Endothelial cell of umbilical vein (primary cell): ENCODE results near the gene INHBB. TPM values are rescaled to one million over a fixed set of nuclear protein-coding genes. Genes with fewer than 3 reads are reported as not detected.

Experiments
- BruUV-seq: library from RNA; stranded (reverse); fragments of 400-500 nt; replicated peaks from 2 replicates; lab custom pipeline; 2021; lab: Mats Ljungman, UMichigan
- CTCF ChIA-PET: fragments of 300-600, 350-600 bp; sonication (Branson Sonifier 250); formaldehyde crosslinking; loops from one replicate; lab custom pipeline; 2021; ENCODE audit warnings: antibody characterized with exemption, inconsistent platforms; lab: Charles Lee
- POLR2A ChIA-PET: fragments of 300-600, 350-600 bp; sonication (Branson Sonifier 250); formaldehyde crosslinking; loops from one replicate; lab custom pipeline; 2021; ENCODE audit warnings: antibody characterized with exemption, inconsistent platforms; lab: Charles Lee
- DNase-seq: peaks from one replicate; pipeline ENCODE4 v3.0.0-alpha.2; 2011; ENCODE audit warnings: low read depth, low spot score
- FAIRE-seq: peaks from 2 replicates; lab custom pipeline; 2011; peaks lifted over from hg19 to GRCh38; lab: Jason Lieb, UNC
- H2AFZ ChIP-seq: 2 replicates; pipeline ENCODE4 v1.6.0; 2012; ENCODE audit warnings: low read depth, low read length, control low read depth, inconsistent platforms
- H3K27ac ChIP-seq: 2 replicates; pipeline ENCODE4 v1.5.1; 2011; ENCODE audit warnings: low read depth, mild to moderate bottlenecking, control low read depth, low read length, moderate library complexity; ENCODE audit not compliant: insufficient read depth
- H3K27me3 ChIP-seq, 2 experiments: 2 replicates each; pipeline versions ENCODE4 v1.6.0 to v1.6.1; 2011; ENCODE audit warnings: low read length in 2 of 2, mixed read lengths in 1 of 2; ENCODE audit not compliant: control insufficient read depth in 2 of 2, insufficient read depth in 2 of 2
- H3K36me3 ChIP-seq, 2 experiments: 2 replicates in 1 of 2; 3 replicates in 1 of 2; pipeline ENCODE4 v1.5.1; 2011; ENCODE audit warnings: low read length in 2 of 2, mild to moderate bottlenecking in 1 of 2, moderate library complexity in 1 of 2; ENCODE audit not compliant: control insufficient read depth in 2 of 2, insufficient read depth in 2 of 2; ENCODE audit errors: extremely low read depth in 1 of 2
- H3K4me1 ChIP-seq: 3 replicates; pipeline ENCODE4 v1.5.1; 2011; ENCODE audit warnings: mild to moderate bottlenecking, low read length; ENCODE audit not compliant: control insufficient read depth, insufficient read depth; ENCODE audit errors: extremely low read depth
- H3K4me2 ChIP-seq: 2 replicates; pipeline ENCODE4 v1.6.1; 2011; ENCODE audit warnings: low read length, control low read depth, mixed read lengths; ENCODE audit not compliant: insufficient read depth
- H3K4me3 ChIP-seq, 3 experiments: fragments of 200-600 bp in 1 of 3; sonication (generic), shearing (Covaris generic) in 1 of 3; replicated peaks in 1 of 3; 2 replicates each; pipeline ENCODE4 v1.5.1; 2011 to 2016; ENCODE audit warnings: control low read depth in 3 of 3, low read length in 3 of 3, mild to moderate bottlenecking in 2 of 3, inconsistent platforms in 1 of 3, low read depth in 1 of 3, moderate library complexity in 1 of 3; ENCODE audit not compliant: insufficient read depth in 1 of 3
- H3K79me2 ChIP-seq: 2 replicates; pipeline ENCODE4 v1.6.0; 2012; ENCODE audit warnings: low read length, inconsistent platforms; ENCODE audit not compliant: control insufficient read depth, insufficient read depth
- H3K9ac ChIP-seq: replicated peaks from 2 replicates; pipeline ENCODE3; 2011; ENCODE audit warnings: low read length, control low read depth; ENCODE audit not compliant: insufficient read depth; ENCODE audit errors: extremely low read depth
- H3K9me1 ChIP-seq: replicated peaks from 3 replicates; pipeline ENCODE4 v1.6.0; 2011; ENCODE audit warnings: mild to moderate bottlenecking, low read length; ENCODE audit not compliant: control insufficient read depth, insufficient read depth; ENCODE audit errors: extremely low read depth
- H3K9me3 ChIP-seq: replicated peaks from 2 replicates; pipeline ENCODE4 v1.5.1; 2012; ENCODE audit warnings: low read length, inconsistent platforms; ENCODE audit not compliant: control insufficient read depth, insufficient read depth
- H4K20me1 ChIP-seq: replicated peaks from 2 replicates; pipeline ENCODE3; 2011; ENCODE audit warnings: mild to moderate bottlenecking, low read length; ENCODE audit not compliant: control insufficient read depth, insufficient read depth; ENCODE audit errors: extremely low read depth
- EZH2 ChIP-seq: IDR thresholded peaks from 2 replicates; pipeline ENCODE4 v1.6.1; 2012; ENCODE audit warnings: borderline replicate concordance, low read depth, mild to moderate bottlenecking, moderate library complexity, low read length, inconsistent platforms; ENCODE audit not compliant: severe bottlenecking
- FOS ChIP-seq: IDR thresholded peaks from 2 replicates; pipeline ENCODE4 v1.6.1; 2011; ENCODE audit warnings: mild to moderate bottlenecking, low read length, moderate library complexity, borderline replicate concordance; ENCODE audit not compliant: insufficient read depth
- GATA2 ChIP-seq: IDR thresholded peaks from 2 replicates; pipeline ENCODE4 v1.7.0; 2011; ENCODE audit warnings: low read depth, mild to moderate bottlenecking, moderate library complexity, mixed read lengths, low read length; ENCODE audit not compliant: insufficient read length, insufficient read depth
- JUN ChIP-seq: IDR thresholded peaks from 2 replicates; pipeline ENCODE4 v1.6.1; 2011; ENCODE audit warnings: borderline replicate concordance, low read depth; ENCODE audit not compliant: insufficient read length, insufficient read depth
- MYC ChIP-seq: IDR thresholded peaks from one replicate; pipeline ENCODE4 v1.6.1; 2011; ENCODE audit warnings: mild to moderate bottlenecking, low read depth, low read length
- POLR2A ChIP-seq: IDR thresholded peaks from 2 replicates; pipeline ENCODE4 v1.6.1; 2012; ENCODE audit warnings: low read depth, mild to moderate bottlenecking, control low read depth, low read length
- POLR2AphosphoS5 ChIP-seq: IDR thresholded peaks from 2 replicates; pipeline ENCODE4 v1.6.1; 2012; ENCODE audit warnings: low read depth, mild to moderate bottlenecking, control low read depth, low read length, moderate library complexity; ENCODE audit not compliant: insufficient read depth
- dilution Hi-C: fragments of 300-500 bp; cut with MboI; formaldehyde crosslinking; loops from one replicate; pipeline ENCODE4 v1.15.0; 2019; ENCODE audit warnings: low sequenced_read_pairs; ENCODE audit not compliant: extremely low pct_ligation_motif_present
- intact Hi-C: fragments of 100-400 bp; cut with micrococcal nuclease; formaldehyde crosslinking; loops from one replicate; pipeline ENCODE4 v1.10.0; 2022
- polyA plus RNA-seq, 4 experiments: library from polyadenylated mRNA; depleted of rRNA in 3 of 4; stranded (reverse) in 3 of 4; unstranded in 1 of 4; fragments of >200 nt; gene quantifications; 2 replicates each; pipeline versions ENCODE4 v1.2.1 to v1.2.3, GENCODE V29; 2011 to 2012; ENCODE audit warnings: missing spikeins in 1 of 4
- total RNA-seq: library from RNA; stranded (reverse); gene quantifications from 2 replicates; pipeline ENCODE4 v1.2.3, GENCODE V29; 2021
- TF ChIP-seq, protein P1 (sequence below): IDR thresholded peaks from 2 replicates; pipeline ENCODE4 v1.6.1; 2011; ENCODE audit not compliant: insufficient read depth, insufficient read length
- TF ChIP-seq, protein P2 (sequence below), 2 donors: IDR thresholded peaks; 1 replicate in 1 of 2; 2 replicates in 1 of 2; pipeline ENCODE4 v1.5.1; 2011; ENCODE audit warnings: low read length in 2 of 2, mild to moderate bottlenecking in 2 of 2, moderate library complexity in 2 of 2, control low read depth in 1 of 2, inconsistent platforms in 1 of 2, low read depth in 1 of 2; ENCODE audit not compliant: insufficient read depth in 1 of 2; ENCODE audit errors: extremely low read depth in 1 of 2

Gene INHBB
- total and polyA plus RNA-seq, 2 donors (not counting 3 experiments of a cell fraction or from before 2014, with no cell fraction given), result 0.11 to 1.8 TPM

DNA sequence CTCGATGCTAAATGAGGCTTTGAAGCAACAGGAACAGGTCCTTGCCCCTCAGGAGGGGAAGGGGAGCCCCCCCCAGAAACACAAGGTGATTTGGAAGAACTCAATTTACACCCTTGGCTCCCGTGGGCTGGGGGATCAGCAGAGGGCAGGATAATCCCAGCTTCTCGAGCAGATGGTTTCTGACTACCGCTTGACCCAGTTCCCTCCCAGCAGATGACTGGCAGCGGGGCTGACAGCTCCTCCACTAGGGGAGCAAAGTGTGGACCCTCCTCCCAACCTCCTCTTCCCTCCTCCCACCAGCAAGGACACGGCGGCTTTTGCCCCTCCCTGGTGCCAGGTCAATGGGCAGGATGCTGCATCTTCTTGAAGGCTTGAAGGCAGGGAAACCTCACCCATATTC is 3.5 kb upstream of the INHBB start:
- no peaks in the 10 kb centered on the region for H3K36me3 ChIP-seq
- H3K4me1 ChIP-seq, result no peaks in the 10 kb centered on the region
- no peaks in the 10 kb centered on the region for H3K9me3 ChIP-seq
- H3K4me2 ChIP-seq, result no peak overlapping the region
- FAIRE-seq, result no peak
- no peak overlapping the region for H3K9ac ChIP-seq
- POLR2A ChIA-PET, result no interaction called here
- H3K27me3 ChIP-seq, result peaks cover 37 to 56% of the 10 kb centered on the region in 2 experiments
- no peak overlapping the region for H3K27ac ChIP-seq
- TF ChIP-seq, protein P1, sequence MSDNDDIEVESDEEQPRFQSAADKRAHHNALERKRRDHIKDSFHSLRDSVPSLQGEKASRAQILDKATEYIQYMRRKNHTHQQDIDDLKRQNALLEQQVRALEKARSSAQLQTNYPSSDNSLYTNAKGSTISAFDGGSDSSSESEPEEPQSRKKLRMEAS, result no peak
- TF ChIP-seq, protein P2, sequence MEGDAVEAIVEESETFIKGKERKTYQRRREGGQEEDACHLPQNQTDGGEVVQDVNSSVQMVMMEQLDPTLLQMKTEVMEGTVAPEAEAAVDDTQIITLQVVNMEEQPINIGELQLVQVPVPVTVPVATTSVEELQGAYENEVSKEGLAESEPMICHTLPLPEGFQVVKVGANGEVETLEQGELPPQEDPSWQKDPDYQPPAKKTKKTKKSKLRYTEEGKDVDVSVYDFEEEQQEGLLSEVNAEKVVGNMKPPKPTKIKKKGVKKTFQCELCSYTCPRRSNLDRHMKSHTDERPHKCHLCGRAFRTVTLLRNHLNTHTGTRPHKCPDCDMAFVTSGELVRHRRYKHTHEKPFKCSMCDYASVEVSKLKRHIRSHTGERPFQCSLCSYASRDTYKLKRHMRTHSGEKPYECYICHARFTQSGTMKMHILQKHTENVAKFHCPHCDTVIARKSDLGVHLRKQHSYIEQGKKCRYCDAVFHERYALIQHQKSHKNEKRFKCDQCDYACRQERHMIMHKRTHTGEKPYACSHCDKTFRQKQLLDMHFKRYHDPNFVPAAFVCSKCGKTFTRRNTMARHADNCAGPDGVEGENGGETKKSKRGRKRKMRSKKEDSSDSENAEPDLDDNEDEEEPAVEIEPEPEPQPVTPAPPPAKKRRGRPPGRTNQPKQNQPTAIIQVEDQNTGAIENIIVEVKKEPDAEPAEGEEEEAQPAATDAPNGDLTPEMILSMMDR (IDR thresholded peaks at IDR 0.05; ENCODE audit: extremely low read depth in 1 of 2, insufficient read depth in 1 of 2, low read depth in 1 of 2, low read length in 2 of 2), result no peak
- TF ChIP-seq MYC, result no peak
- no peak for TF ChIP-seq POLR2A
- no peak for TF ChIP-seq JUN
- no peak for TF ChIP-seq FOS
- TF ChIP-seq POLR2AphosphoS5, result no peak
- TF ChIP-seq EZH2, result no peak
- TF ChIP-seq GATA2, result no peak
- BruUV-seq, result no TSS peak
- DNase-seq, result no peak
- no peak overlapping the region for H3K4me3 ChIP-seq
- no peak overlapping the region for H2AFZ ChIP-seq
- CTCF ChIA-PET, result interaction anchor here (0.7 to 6.1 kb wide), 16 partner anchors 8 to 340 kb away, joined by 3 to 148 read pairs (median 8); no protein-coding TSS in a partner anchor
- H3K9me1 ChIP-seq, result no peaks in the 10 kb centered on the region
- H3K79me2 ChIP-seq, result no peaks in the 10 kb centered on the region
- dilution Hi-C loops (no loop called here), intact Hi-C loops (no loop called here)
- no peaks in the 10 kb centered on the region for H4K20me1 ChIP-seq
